ENCODE data around the gene SPEF1. TPM values are rescaled to one million over a fixed set of nuclear protein-coding genes. Genes with fewer than 3 reads are reported as not detected.

SPEF1 gene
- total and polyA plus RNA-seq, 2 of the 13 experiments (the other 11 are each of a cell fraction or from before 2014, with no cell fraction given) = 0.11 to 0.27 TPM

DNA sequence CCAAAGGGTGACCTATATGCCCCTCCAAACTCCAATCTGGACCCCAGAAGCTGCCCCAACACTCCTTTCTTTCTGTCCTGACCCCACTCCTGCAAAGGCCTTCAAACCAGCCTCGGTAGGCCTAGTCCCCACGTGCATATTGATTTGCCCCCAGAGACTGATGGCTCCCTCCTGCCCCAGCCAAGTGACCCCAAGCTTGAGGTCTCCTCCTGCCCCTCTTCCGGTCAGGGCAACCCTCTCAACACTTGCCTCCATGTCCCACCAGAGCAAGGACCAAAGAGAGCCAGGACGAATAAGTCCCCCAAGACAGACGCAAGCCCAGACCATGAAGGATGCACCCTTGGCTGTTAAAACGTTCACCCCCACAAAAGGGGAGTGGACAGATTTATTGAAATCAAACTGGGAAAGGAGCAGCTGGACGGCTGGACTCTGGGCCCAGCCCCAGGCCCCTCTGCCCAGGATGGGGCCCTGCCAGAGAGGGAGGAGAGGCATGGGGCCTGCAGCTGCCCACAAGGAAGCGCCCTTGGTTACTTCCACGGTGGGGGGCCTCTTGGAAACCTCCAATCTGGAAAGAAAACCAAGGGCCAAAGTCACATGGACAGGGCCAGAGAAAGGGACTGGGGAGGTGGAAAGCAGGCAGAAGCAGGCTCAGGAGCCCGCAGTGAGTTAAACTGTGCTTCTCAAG is 2.4 kb upstream of the SPEF1 start (continued):
- TF ChIP-seq, protein P1, sequence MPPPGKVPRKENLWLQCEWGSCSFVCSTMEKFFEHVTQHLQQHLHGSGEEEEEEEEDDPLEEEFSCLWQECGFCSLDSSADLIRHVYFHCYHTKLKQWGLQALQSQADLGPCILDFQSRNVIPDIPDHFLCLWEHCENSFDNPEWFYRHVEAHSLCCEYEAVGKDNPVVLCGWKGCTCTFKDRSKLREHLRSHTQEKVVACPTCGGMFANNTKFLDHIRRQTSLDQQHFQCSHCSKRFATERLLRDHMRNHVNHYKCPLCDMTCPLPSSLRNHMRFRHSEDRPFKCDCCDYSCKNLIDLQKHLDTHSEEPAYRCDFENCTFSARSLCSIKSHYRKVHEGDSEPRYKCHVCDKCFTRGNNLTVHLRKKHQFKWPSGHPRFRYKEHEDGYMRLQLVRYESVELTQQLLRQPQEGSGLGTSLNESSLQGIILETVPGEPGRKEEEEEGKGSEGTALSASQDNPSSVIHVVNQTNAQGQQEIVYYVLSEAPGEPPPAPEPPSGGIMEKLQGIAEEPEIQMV (CRISPR knock-in tag; IDR thresholded peaks at IDR 0.05; ENCODE audit: low read depth) = no peak
- peak; percentile 88 for TF ChIP-seq ZC3H13 (CRISPR knock-in tag; IDR thresholded peaks at IDR 0.05)
- peak; percentile 31; the same call in 1 of the 2 replicates for TF ChIP-seq ZNF607 (CRISPR knock-in tag; IDR thresholded peaks at IDR 0.05; ENCODE audit: borderline replicate concordance)
- TF ChIP-seq, protein P2, sequence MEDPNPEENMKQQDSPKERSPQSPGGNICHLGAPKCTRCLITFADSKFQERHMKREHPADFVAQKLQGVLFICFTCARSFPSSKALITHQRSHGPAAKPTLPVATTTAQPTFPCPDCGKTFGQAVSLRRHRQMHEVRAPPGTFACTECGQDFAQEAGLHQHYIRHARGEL (CRISPR knock-in tag; IDR thresholded peaks at IDR 0.05) = 0 out of 2 replicates have a peak, but pooled peaks have one; percentile 51
- TF ChIP-seq, protein P3, sequence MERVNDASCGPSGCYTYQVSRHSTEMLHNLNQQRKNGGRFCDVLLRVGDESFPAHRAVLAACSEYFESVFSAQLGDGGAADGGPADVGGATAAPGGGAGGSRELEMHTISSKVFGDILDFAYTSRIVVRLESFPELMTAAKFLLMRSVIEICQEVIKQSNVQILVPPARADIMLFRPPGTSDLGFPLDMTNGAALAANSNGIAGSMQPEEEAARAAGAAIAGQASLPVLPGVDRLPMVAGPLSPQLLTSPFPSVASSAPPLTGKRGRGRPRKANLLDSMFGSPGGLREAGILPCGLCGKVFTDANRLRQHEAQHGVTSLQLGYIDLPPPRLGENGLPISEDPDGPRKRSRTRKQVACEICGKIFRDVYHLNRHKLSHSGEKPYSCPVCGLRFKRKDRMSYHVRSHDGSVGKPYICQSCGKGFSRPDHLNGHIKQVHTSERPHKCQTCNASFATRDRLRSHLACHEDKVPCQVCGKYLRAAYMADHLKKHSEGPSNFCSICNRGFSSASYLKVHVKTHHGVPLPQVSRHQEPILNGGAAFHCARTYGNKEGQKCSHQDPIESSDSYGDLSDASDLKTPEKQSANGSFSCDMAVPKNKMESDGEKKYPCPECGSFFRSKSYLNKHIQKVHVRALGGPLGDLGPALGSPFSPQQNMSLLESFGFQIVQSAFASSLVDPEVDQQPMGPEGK (CRISPR knock-in tag; IDR thresholded peaks at IDR 0.05) = no peak
- TF ChIP-seq NR2F6 (IDR thresholded peaks at IDR 0.05) = peak; percentile 6; the same call in 1 of the 2 replicates
- TF ChIP-seq NR2F6 (CRISPR knock-in tag; IDR thresholded peaks at IDR 0.05) = no peak
- TF ChIP-seq PHF8 (CRISPR knock-in tag; IDR thresholded peaks at IDR 0.05) = no peak
- TF ChIP-seq MEF2D (CRISPR knock-in tag; IDR thresholded peaks at IDR 0.05) = 0 out of 2 replicates have a peak, but pooled peaks have one; percentile 15
- no peak for TF ChIP-seq NONO (IDR thresholded peaks at IDR 0.05)
- 0 out of 2 replicates have a peak, but pooled peaks have one; percentile 22 for TF ChIP-seq NONO (CRISPR knock-in tag; conservative IDR thresholded peaks at IDR 0.05)
- TF ChIP-seq, protein P4, sequence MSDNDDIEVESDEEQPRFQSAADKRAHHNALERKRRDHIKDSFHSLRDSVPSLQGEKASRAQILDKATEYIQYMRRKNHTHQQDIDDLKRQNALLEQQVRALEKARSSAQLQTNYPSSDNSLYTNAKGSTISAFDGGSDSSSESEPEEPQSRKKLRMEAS (IDR thresholded peaks at IDR 0.05) = peak; percentile 58; the same call in 1 of the 2 replicates
- TF ChIP-seq DPF2 (CRISPR knock-in tag; IDR thresholded peaks at IDR 0.05; ENCODE audit: borderline replicate concordance, low read depth) = no peak
- no peak for TF ChIP-seq ZSCAN29 (CRISPR knock-in tag; conservative IDR thresholded peaks at IDR 0.05)
- no peak for TF ChIP-seq ZNF563 (CRISPR knock-in tag; IDR thresholded peaks at IDR 0.05)
- TF ChIP-seq RBFOX2 (IDR thresholded peaks at IDR 0.05; ENCODE audit: low read depth, low read length) = peak; percentile 38; the same call in 1 of the 2 replicates
